HFFc6 (cell line): ENCODE measurements around the gene HOGA1. TPM values are rescaled to one million over a fixed set of nuclear protein-coding genes. Genes with fewer than 3 reads are reported as not detected.

Experiments used
- DNase-seq: peaks from one replicate; pipeline ENCODE4 v3.0.0-alpha.2; 2018
- H3K27ac Mint-ChIP-seq: 2 replicates; pipeline ENCODE4 v1.8.0; 2020; ENCODE audit warnings: mild to moderate bottlenecking, mixed read lengths
- H3K27me3 Mint-ChIP-seq: 2 replicates; pipeline ENCODE4 v1.8.0; 2021; ENCODE audit warnings: mild to moderate bottlenecking, moderate library complexity, mixed read lengths; ENCODE audit not compliant: insufficient read depth
- H3K36me3 Mint-ChIP-seq: 2 replicates; pipeline ENCODE4 v1.8.0; 2021; ENCODE audit warnings: low read depth, mixed read lengths
- H3K4me1 Mint-ChIP-seq: 2 replicates; pipeline ENCODE4 v1.8.0; 2020; ENCODE audit warnings: low read depth, mixed read lengths
- H3K4me3 Mint-ChIP-seq: 2 replicates; pipeline ENCODE4 v1.8.0; 2020; ENCODE audit warnings: mild to moderate bottlenecking, moderate library complexity, mixed read lengths
- H3K9me3 Mint-ChIP-seq: 2 replicates; pipeline ENCODE4 v1.8.0; 2020; ENCODE audit warnings: mild to moderate bottlenecking, mixed read lengths
- CTCF ChIP-seq: fragments of 200-600 bp; sonication (generic); IDR thresholded peaks from 2 replicates; pipeline ENCODE4 v1.5.0; 2021; ENCODE audit warnings: antibody characterized with exemption, mild to moderate bottlenecking
- total RNA-seq, 6 experiments: library from RNA; stranded (reverse); fragmentation: NEBNext Ultra II Directional; extraction: Animal tissue kit (Norgen Biotek cat#: 25700); gene quantifications; 2 replicates in 1 of 6; 3 replicates in 5 of 6; pipeline ENCODE4 v1.2.3, GENCODE V29; 2021

The HOGA1 gene
- total RNA-seq, 6 experiments from 2014 or later = 0.26 to 0.66 (median 0.46) TPM

GRCh38 chr10:97580421-97581367 lies 3.5 kb upstream of the HOGA1 start:
- DNase-seq = no peak
- Mint-ChIP-seq H3K27ac (no peak overlapping the region), H3K27me3 (no peaks in the 10 kb centered on the region; the same call in none of the 2 replicates), H3K4me1 (peaks cover 13% of the 10 kb centered on the region), H3K36me3 (no peaks in the 10 kb centered on the region), H3K4me3 (no peak overlapping the region), H3K9me3 (no peaks in the 10 kb centered on the region)
- no peak for TF ChIP-seq CTCF

GRCh38 chr10:97582169-97582568 lies 2.0 kb upstream of the HOGA1 start:
- no peak overlapping the region for H3K4me3 Mint-ChIP-seq
- DNase-seq = no peak
- TF ChIP-seq CTCF = no peak
- no peaks in the 10 kb centered on the region for H3K36me3 Mint-ChIP-seq
- peaks cover 13% of the 10 kb centered on the region for H3K4me1 Mint-ChIP-seq
- no peaks in the 10 kb centered on the region; the same call in none of the 2 replicates for H3K27me3 Mint-ChIP-seq
- no peak overlapping the region for H3K27ac Mint-ChIP-seq
- no peaks in the 10 kb centered on the region for H3K9me3 Mint-ChIP-seq

- no peak for DNase-seq
- Mint-ChIP-seq H3K9me3 (no peaks in the 10 kb centered on the region), H3K4me3 (no peak overlapping the region), H3K27me3 (no peaks in the 10 kb centered on the region; the same call in none of the 2 replicates), H3K4me1 (peaks cover 13% of the 10 kb centered on the region), H3K36me3 (no peaks in the 10 kb centered on the region), H3K27ac (no peak overlapping the region)
- no peak for TF ChIP-seq CTCF
Observed at GRCh38 chr10:97583476-97583875, 713 bp upstream of the HOGA1 start.

- no peaks in the 10 kb centered on the region for H3K36me3 Mint-ChIP-seq
- H3K4me1 Mint-ChIP-seq = peaks cover 13% of the 10 kb centered on the region
- H3K27ac Mint-ChIP-seq = no peak overlapping the region
- H3K9me3 Mint-ChIP-seq = no peaks in the 10 kb centered on the region
- no peak overlapping the region for H3K4me3 Mint-ChIP-seq
- no peak for TF ChIP-seq CTCF
- no peaks in the 10 kb centered on the region; the same call in 1 of the 2 replicates for H3K27me3 Mint-ChIP-seq
- DNase-seq = no peak
Observed at GRCh38 chr10:97584798-97585438, 729 bp downstream of the HOGA1 start.

- no peak for TF ChIP-seq CTCF
- Mint-ChIP-seq H3K4me1 (peaks cover 13% of the 10 kb centered on the region), H3K4me3 (no peak overlapping the region), H3K9me3 (no peaks in the 10 kb centered on the region), H3K27me3 (no peaks in the 10 kb centered on the region; the same call in 1 of the 2 replicates), H3K36me3 (no peaks in the 10 kb centered on the region), H3K27ac (no peak overlapping the region)
- DNase-seq = no peak
Observed at GRCh38 chr10:97585439-97585811, 1.2 kb downstream of the HOGA1 start.
